ENCODE results near the gene ANKDD1A.

GRCh38 chr15:64981812-64982431, 70.2 kb downstream of the ANKDD1A start:
- no peak for TF ChIP-seq POLR2A (IDR thresholded peaks at IDR 0.05)
- no peak for TF ChIP-seq CTCF (IDR thresholded peaks at IDR 0.05)
- no peak for TF ChIP-seq POLR2AphosphoS5 (IDR thresholded peaks at IDR 0.05)
- TF ChIP-seq EP300 (IDR thresholded peaks at IDR 0.05) = no peak
